Measurements from ENCODE around the gene SLC7A10.
A peak's percentile ranks its signal among the peaks of the same experiment; 100 is the strongest.
"Not testable (repeated sequence)": the region's sequence is repeated elsewhere in the genome, so short reads cannot be mapped to it uniquely, and the experiment has no call there.

SLC7A10 gene

GRCh38 chr19:33201473-33201872 is 24.2 kb downstream of the SLC7A10 start:
- DNase-seq = no peak

- no peak for DNase-seq
These were observed 26.0 kb downstream of the SLC7A10 start for GRCh38 chr19:33199441-33200265.

GRCh38 chr19:33198169-33198568 is 27.5 kb downstream of the SLC7A10 start:
- no peak for DNase-seq

GRCh38 chr19:33197591-33198000 is 28.1 kb downstream of the SLC7A10 start:
- no peak for DNase-seq

GRCh38 chr19:33196446-33197193 is 29.0 kb downstream of the SLC7A10 start:
- DNase-seq = no peak

- no peak for DNase-seq
These were observed 29.9 kb downstream of the SLC7A10 start for GRCh38 chr19:33195645-33196347.

GRCh38 chr19:33194886-33195644 is 30.6 kb downstream of the SLC7A10 start:
- DNase-seq = no peak

- no peak for DNase-seq
These were observed 31.1 kb downstream of the SLC7A10 start for GRCh38 chr19:33194532-33194885.

- no peak for DNase-seq
These were observed 31.7 kb downstream of the SLC7A10 start, which contains the start of gene LRP3 for GRCh38 chr19:33193865-33194362. Gene LRP3, plus strand, starts transcription at chr19:33194330. Its CDS starts 456 bp downstream, at chr19:33194786.

- DNase-seq = no peak
These were observed 32.3 kb downstream of the SLC7A10 start for GRCh38 chr19:33193269-33193864.

- no peak for DNase-seq
These were observed 33.6 kb downstream of the SLC7A10 start for GRCh38 chr19:33192010-33192409.

GRCh38 chr19:33191501-33191900 is 34.1 kb downstream of the SLC7A10 start:
- DNase-seq = no peak

- not testable (repeated sequence) for DNase-seq
These were observed 34.6 kb downstream of the SLC7A10 start for GRCh38 chr19:33191092-33191491.

- DNase-seq = no peak
These were observed 36.2 kb downstream of the SLC7A10 start for GRCh38 chr19:33189453-33189852.

- no peak for DNase-seq
These were observed 38.5 kb downstream of the SLC7A10 start for GRCh38 chr19:33187183-33187540.

- no peak for DNase-seq
These were observed 39.0 kb downstream of the SLC7A10 start for GRCh38 chr19:33186431-33187182.

- peak in 2 of 5 experiments; percentile 76 to 78 for DNase-seq
These were observed 48.2 kb downstream of the SLC7A10 start for GRCh38 chr19:33177417-33177979.

GRCh38 chr19:33176670-33177416 is 48.8 kb downstream of the SLC7A10 start:
- DNase-seq = peak; percentile 74 to 98 (median 92)

- peak in 2 of 5 experiments; percentile 13 to 53 for DNase-seq
These were observed 49.6 kb downstream of the SLC7A10 start for GRCh38 chr19:33175886-33176669.
